GM18526 (cell line): Measurements from ENCODE around the gene CDH22.

Experiments used
- POLR2A ChIP-seq: IDR thresholded peaks from 3 replicates; pipeline ENCODE4 v1.6.1; 2011; ENCODE audit not compliant: insufficient read length; ENCODE audit errors: extremely low read depth

The CDH22 gene

GRCh38 chr20:46145713-46146112 lies 162.6 kb downstream of the CDH22 start:
- TF ChIP-seq POLR2A: no peak

GRCh38 chr20:46144432-46145025 lies 163.8 kb downstream of the CDH22 start:
- no peak for TF ChIP-seq POLR2A

DNA sequence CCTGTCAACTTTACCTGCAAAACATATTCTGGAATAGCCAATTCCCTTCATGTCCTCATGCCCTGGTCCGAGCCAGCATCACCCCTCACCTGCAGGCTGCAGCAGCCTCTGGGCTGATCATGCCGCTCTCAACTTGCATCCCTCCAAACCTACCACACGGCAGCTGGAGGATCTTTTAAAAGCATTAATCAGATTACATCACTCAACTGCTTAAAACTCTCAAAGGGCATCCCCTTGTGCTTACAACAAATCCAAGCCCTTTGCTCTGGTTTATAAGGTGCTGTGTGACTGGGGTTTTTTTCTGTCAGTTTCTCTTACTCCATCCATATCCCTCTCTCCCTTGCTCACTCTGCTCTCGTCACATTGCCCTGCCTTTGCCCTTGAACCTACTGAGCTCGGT lies 166.2 kb downstream of the CDH22 start:
- no peak for TF ChIP-seq POLR2A

- no peak for TF ChIP-seq POLR2A
Measured at GRCh38 chr20:46139908-46140482, 168.3 kb downstream of the CDH22 start.

GRCh38 chr20:46139266-46139889 lies 168.9 kb downstream of the CDH22 start:
- TF ChIP-seq POLR2A: no peak

DNA sequence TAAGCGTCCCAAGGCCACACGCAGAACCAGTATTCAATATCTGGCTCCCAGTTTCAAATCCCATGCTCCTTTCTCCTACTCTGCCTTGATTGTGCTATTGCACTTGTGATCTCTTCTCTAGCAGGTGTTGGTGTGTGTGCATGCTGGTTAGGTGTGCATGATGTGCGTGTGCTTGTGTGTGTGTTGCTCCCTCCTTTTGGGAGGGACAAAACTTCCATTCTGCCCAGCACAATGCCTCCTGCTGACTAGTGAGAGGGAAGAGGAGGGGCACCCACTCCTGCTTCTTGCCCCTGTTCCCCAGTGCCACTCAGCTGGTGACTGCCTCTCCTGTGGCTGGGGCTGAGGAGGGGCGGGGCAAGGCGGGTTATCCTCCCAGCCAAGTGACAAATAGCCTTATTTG lies 170.5 kb downstream of the CDH22 start:
- TF ChIP-seq POLR2A: no peak

- no peak for TF ChIP-seq POLR2A
Measured at GRCh38 chr20:46135856-46136633, 172.3 kb downstream of the CDH22 start.

GRCh38 chr20:46134716-46135115 lies 173.6 kb downstream of the CDH22 start:
- no peak for TF ChIP-seq POLR2A

- no peak for TF ChIP-seq POLR2A
Measured at GRCh38 chr20:46133886-46134654, 174.2 kb downstream of the CDH22 start.

DNA sequence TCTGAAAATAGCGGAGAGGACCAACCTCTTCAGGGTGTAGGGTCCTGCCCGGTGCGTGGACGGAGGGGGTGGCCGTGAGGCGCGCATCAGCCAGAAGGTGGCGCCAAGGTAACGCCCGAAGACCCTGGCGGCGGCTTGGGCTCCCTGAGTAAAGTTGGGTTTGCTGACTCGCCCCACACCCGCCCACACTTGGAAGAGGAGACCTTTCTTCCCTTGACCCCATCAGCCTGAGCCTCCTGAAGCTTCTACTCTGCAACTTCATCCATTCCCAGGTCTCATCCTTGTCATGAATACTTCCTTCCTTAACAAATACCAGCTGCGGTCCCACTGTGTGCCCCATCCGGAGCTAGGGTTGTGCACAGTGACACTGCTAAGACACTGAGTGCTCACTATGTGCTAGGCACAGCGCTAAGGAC lies 175.6 kb downstream of the CDH22 start:
- TF ChIP-seq POLR2A: no peak

DNA sequence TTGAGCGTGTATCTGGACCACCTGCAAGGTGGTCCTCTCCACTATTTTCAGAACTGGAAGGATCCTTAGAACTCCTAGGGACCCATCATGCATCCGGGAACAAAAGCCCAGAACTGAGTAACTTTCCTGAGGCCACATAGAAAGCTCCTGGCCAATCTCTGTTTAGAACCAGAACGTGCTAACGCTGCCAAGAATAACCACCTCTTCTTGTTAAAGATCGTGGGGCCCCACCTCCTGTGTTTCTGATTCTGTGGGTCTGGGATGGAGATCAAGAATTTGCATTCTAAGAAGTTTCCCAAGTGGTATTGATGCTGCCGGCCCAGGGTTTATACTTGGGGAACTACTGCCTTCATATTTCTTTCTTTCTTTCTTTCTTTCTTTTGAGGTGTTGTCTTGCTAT lies 176.9 kb downstream of the CDH22 start:
- no peak for TF ChIP-seq POLR2A

- TF ChIP-seq POLR2A: no peak
Measured at GRCh38 chr20:46130534-46130933, 177.8 kb downstream of the CDH22 start.

DNA sequence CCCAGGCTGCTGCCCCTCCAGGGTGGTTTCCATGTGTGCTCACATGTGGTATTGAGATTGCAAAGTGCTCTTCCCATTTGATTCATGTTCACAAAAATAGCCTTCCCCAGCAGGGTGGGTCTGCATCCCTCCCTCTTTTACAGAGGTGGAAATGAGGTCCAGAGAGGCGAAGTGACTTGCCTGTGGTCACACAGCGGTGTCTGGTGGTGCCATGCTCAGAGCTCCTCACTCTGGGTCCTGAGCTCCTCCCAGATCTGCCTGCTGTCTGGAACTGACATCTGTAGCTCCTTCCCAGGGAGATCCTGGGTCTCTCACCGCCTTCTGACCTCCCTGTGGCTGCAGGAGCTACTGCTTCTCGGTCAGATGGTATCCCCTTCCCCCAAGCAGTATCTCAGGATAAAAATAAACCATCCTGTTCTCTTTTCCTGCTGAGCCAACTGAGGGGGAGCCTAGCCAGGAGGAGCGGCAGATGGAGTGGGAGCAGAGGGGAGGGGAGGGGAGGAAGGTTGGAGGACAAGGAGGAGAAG lies 178.3 kb downstream of the CDH22 start:
- peak; percentile 54 for TF ChIP-seq POLR2A

GRCh38 chr20:46128310-46129151 lies 179.8 kb downstream of the CDH22 start:
- TF ChIP-seq POLR2A: peak; percentile 5
